Stomach (tissue), 4 donors: Measurements from ENCODE around the gene BAIAP3.

Experiments
- POLR2A ChIP-seq, 4 donors: fragments of 450-650 bp; IDR thresholded peaks; one replicate each; pipeline ENCODE4 v1.6.1; 2016; ENCODE audit warnings: antibody characterized with exemption in 4 of 4, control low read depth in 2 of 4, mild to moderate bottlenecking in 1 of 4, moderate library complexity in 1 of 4
- TF ChIP-seq, protein P1 (sequence below), 7 experiments: fragments of 450-650 bp in 4 of 7; fragments of 200-600 bp in 3 of 7; sonication (generic) in 3 of 7; IDR thresholded peaks; one replicate each; pipeline ENCODE4 v1.5.1; 2016 to 2019; ENCODE audit warnings: antibody characterized with exemption in 7 of 7, control low read depth in 2 of 7, mild to moderate bottlenecking in 1 of 7

DNA sequence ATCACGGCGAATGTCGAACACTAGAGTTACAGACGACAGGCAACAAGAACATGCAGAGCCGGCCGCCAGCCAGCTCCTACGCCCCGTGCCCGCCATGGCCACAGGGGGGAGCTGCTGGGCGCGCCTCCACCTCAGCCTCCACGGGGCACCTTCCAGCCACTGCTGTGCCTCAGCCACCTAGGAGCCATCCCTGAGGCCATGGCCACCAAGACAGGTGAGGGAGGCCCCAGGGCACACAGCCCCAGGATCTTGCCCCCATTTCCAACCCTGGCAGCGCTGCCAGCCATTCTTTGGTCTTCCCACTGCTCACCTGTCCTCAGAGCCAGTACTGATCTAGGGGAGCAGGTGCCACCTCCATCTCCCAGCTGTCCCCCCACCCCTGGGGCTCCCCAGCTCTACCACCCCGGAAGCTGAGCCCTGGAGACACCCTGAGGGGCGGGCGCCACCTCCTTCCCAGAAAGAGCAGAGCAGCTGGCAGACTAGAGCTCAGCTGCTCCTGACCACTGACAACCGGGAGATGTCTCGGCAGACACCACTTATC, 30.1 kb downstream of the BAIAP3 start:
- TF ChIP-seq POLR2A (IDR thresholded peaks at IDR 0.05) = no peak
- TF ChIP-seq, protein P1, sequence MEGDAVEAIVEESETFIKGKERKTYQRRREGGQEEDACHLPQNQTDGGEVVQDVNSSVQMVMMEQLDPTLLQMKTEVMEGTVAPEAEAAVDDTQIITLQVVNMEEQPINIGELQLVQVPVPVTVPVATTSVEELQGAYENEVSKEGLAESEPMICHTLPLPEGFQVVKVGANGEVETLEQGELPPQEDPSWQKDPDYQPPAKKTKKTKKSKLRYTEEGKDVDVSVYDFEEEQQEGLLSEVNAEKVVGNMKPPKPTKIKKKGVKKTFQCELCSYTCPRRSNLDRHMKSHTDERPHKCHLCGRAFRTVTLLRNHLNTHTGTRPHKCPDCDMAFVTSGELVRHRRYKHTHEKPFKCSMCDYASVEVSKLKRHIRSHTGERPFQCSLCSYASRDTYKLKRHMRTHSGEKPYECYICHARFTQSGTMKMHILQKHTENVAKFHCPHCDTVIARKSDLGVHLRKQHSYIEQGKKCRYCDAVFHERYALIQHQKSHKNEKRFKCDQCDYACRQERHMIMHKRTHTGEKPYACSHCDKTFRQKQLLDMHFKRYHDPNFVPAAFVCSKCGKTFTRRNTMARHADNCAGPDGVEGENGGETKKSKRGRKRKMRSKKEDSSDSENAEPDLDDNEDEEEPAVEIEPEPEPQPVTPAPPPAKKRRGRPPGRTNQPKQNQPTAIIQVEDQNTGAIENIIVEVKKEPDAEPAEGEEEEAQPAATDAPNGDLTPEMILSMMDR (IDR thresholded peaks at IDR 0.05) = peak in 5 of 7 experiments; percentile 70 to 78 (median 77)
